HepG2 (cell line): ENCODE results near the gene NT5C3B. TPM values are rescaled to one million over a fixed set of nuclear protein-coding genes. Genes with fewer than 3 reads are reported as not detected.
A peak's percentile ranks its signal among the peaks of the same experiment; 100 is the strongest.

Source experiments
- ARNT ChIP-seq: fragments of 450-650 bp; IDR thresholded peaks from 2 replicates; pipeline ENCODE4 v1.6.1; 2017
- CENPT ChIP-seq: sonication (generic); formaldehyde crosslinking; IDR thresholded peaks from 2 replicates; pipeline ENCODE4 v1.8.0; 2022; ENCODE audit warnings: low read depth, mild to moderate bottlenecking, moderate library complexity, missing genetic modification reagents
- EED ChIP-seq: sonication (generic); formaldehyde crosslinking; IDR thresholded peaks from 2 replicates; pipeline ENCODE4 v1.5.0; 2020; ENCODE audit warnings: mild to moderate bottlenecking, missing genetic modification reagents
- FOXC1 ChIP-seq: sonication (generic); formaldehyde crosslinking; IDR thresholded peaks from 2 replicates; pipeline ENCODE4 v1.8.0; 2022; ENCODE audit warnings: mild to moderate bottlenecking, missing genetic modification reagents, borderline replicate concordance
- HOXD1 ChIP-seq: sonication (generic); formaldehyde crosslinking; IDR thresholded peaks from 2 replicates; pipeline ENCODE4 v1.5.0; 2020; ENCODE audit warnings: missing genetic modification reagents
- IRF1 ChIP-seq: sonication (generic); formaldehyde crosslinking; IDR thresholded peaks from 2 replicates; pipeline ENCODE4 v1.4.0; 2020; ENCODE audit warnings: low read depth, mild to moderate bottlenecking, missing genetic modification reagents
- IRX3 ChIP-seq: sonication (generic); formaldehyde crosslinking; IDR thresholded peaks from 2 replicates; pipeline ENCODE4 v1.8.1; 2023; ENCODE audit warnings: mild to moderate bottlenecking, low read depth, missing genetic modification reagents, borderline replicate concordance
- KMT2A ChIP-seq: sonication (generic); formaldehyde crosslinking; IDR thresholded peaks from 2 replicates; pipeline ENCODE4 v1.4.0; 2020; ENCODE audit warnings: missing genetic modification reagents
- MAFK ChIP-seq, 2 experiments: IDR thresholded peaks in 1 of 2; conservative IDR thresholded peaks in 1 of 2; 2 replicates each; pipeline ENCODE4 v1.6.1; 2011; ENCODE audit warnings: improper control_type of control experiment in 2 of 2, low read length in 2 of 2
- NFIC ChIP-seq: IDR thresholded peaks from 2 replicates; pipeline ENCODE4 v1.6.1; 2012; ENCODE audit warnings: mild to moderate bottlenecking, low read length, inconsistent platforms
- NR2F6 ChIP-seq, 2 experiments: IDR thresholded peaks; 2 replicates each; pipeline ENCODE4 v1.6.1; 2016; ENCODE audit warnings: antibody characterized with exemption in 1 of 2, mild to moderate bottlenecking in 1 of 2
- PRDM10 ChIP-seq: sonication (generic); formaldehyde crosslinking; IDR thresholded peaks from 2 replicates; pipeline ENCODE4 v1.4.0; 2020; ENCODE audit warnings: low read depth, missing genetic modification reagents
- TIGD3 ChIP-seq: sonication (generic); formaldehyde crosslinking; IDR thresholded peaks from 2 replicates; pipeline ENCODE4 v1.5.1; 2020; ENCODE audit warnings: mild to moderate bottlenecking, missing genetic modification reagents, borderline replicate concordance
- XBP1 ChIP-seq: sonication (generic); formaldehyde crosslinking; IDR thresholded peaks from 2 replicates; pipeline ENCODE4 v1.5.0; 2020; ENCODE audit warnings: missing genetic modification reagents
- ZNF33B ChIP-seq: sonication (generic); formaldehyde crosslinking; IDR thresholded peaks from 2 replicates; pipeline ENCODE4 v1.5.1; 2020; ENCODE audit warnings: mild to moderate bottlenecking, missing genetic modification reagents
- ZNF431 ChIP-seq: sonication (generic); formaldehyde crosslinking; IDR thresholded peaks from 2 replicates; pipeline ENCODE4 v1.9.0; 2022; ENCODE audit warnings: missing genetic modification reagents, low read depth, mild to moderate bottlenecking, borderline replicate concordance
- ZNF558 ChIP-seq: sonication (generic); formaldehyde crosslinking; IDR thresholded peaks from 2 replicates; pipeline ENCODE4 v1.9.0; 2022; ENCODE audit warnings: mild to moderate bottlenecking, missing genetic modification reagents, borderline replicate concordance
- polyA plus RNA-seq, 8 experiments: library from polyadenylated mRNA; depleted of rRNA in 3 of 8; stranded (reverse) in 7 of 8; unstranded in 1 of 8; fragments of >200 nt; fragmentation: Illumina TruSeq in 4 of 8; extraction: Trizol in 4 of 8; gene quantifications; 2 replicates each; pipeline versions ENCODE4 v1.2.1 to v1.2.3, GENCODE V29; 2011 to 2016; ENCODE audit warnings: low read depth in 4 of 8, missing spikeins in 1 of 8, mixed read lengths in 1 of 8; ENCODE audit not compliant: insufficient read depth in 1 of 8
- total RNA-seq, 5 experiments: library from RNA; depleted of rRNA; stranded (reverse); fragments of >200 nt; fragmentation: Illumina TruSeq; extraction: Trizol; gene quantifications; 2 replicates each; pipeline ENCODE4 v1.2.3, GENCODE V29; 2016; ENCODE audit warnings: low read depth in 1 of 5
- TF ChIP-seq, protein P1 (sequence below), 2 experiments: sonication (generic) in 1 of 2; formaldehyde crosslinking in 1 of 2; IDR thresholded peaks; 2 replicates each; pipeline versions ENCODE4 v1.4.0 to v1.6.1; 2018 to 2020; ENCODE audit warnings: missing genetic modification reagents in 2 of 2, borderline replicate concordance in 1 of 2, low read depth in 1 of 2, mild to moderate bottlenecking in 1 of 2, missing biosample characterization in 1 of 2
- TF ChIP-seq, protein P2 (sequence below): sonication (generic); formaldehyde crosslinking; IDR thresholded peaks from 2 replicates; pipeline ENCODE4 v1.9.0; 2022; ENCODE audit warnings: missing genetic modification reagents, mild to moderate bottlenecking, borderline replicate concordance

Gene NT5C3B
- total and polyA plus RNA-seq, 2 of the 13 experiments (the other 11 are each of a cell fraction or from before 2014, with no cell fraction given): 104 to 126 TPM

- TF ChIP-seq IRF1 (CRISPR knock-in tag): no peak
- TF ChIP-seq IRX3 (CRISPR knock-in tag): no peak
- no peak for TF ChIP-seq ZNF558
- peak; percentile 56 for TF ChIP-seq PRDM10 (CRISPR knock-in tag)
- TF ChIP-seq ZNF33B (CRISPR knock-in tag): peak; percentile 75; the same call in 1 of the 2 replicates
- no peak for TF ChIP-seq EED
- no peak for TF ChIP-seq MAFK (conservative IDR thresholded peaks at IDR 0.05 in 1 of 2, IDR thresholded peaks at IDR 0.05 in 1 of 2; ENCODE audit: low read length in 2 of 2)
- no peak for TF ChIP-seq ZNF431 (CRISPR knock-in tag)
- 0 out of 2 replicates have a peak, but pooled peaks have one; percentile 59 for TF ChIP-seq NFIC
- TF ChIP-seq TIGD3 (CRISPR knock-in tag): no peak
- no peak for TF ChIP-seq XBP1
- TF ChIP-seq NR2F6 (IDR thresholded peaks at IDR 0.05): peak; percentile 68
- TF ChIP-seq NR2F6 (CRISPR knock-in tag; IDR thresholded peaks at IDR 0.05): peak; percentile 42; the same call in 1 of the 2 replicates
- TF ChIP-seq FOXC1: peak; percentile 60; the same call in 1 of the 2 replicates
- no peak for TF ChIP-seq ARNT
- TF ChIP-seq HOXD1 (CRISPR knock-in tag): 0 out of 2 replicates have a peak, but pooled peaks have one; percentile 39
- TF ChIP-seq, protein P1, sequence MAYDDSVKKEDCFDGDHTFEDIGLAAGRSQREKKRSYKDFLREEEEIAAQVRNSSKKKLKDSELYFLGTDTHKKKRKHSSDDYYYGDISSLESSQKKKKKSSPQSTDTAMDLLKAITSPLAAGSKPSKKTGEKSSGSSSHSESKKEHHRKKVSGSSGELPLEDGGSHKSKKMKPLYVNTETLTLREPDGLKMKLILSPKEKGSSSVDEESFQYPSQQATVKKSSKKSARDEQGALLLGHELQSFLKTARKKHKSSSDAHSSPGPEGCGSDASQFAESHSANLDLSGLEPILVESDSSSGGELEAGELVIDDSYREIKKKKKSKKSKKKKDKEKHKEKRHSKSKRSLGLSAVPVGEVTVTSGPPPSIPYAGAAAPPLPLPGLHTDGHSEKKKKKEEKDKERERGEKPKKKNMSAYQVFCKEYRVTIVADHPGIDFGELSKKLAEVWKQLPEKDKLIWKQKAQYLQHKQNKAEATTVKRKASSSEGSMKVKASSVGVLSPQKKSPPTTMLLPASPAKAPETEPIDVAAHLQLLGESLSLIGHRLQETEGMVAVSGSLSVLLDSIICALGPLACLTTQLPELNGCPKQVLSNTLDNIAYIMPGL (CRISPR knock-in tag; IDR thresholded peaks at IDR 0.05; ENCODE audit: borderline replicate concordance in 1 of 2, low read depth in 1 of 2): peak in 1 of 2 experiments; percentile 65; a peak in 2 of 4 replicates
- no peak for TF ChIP-seq CENPT (CRISPR knock-in tag)
- TF ChIP-seq, protein P2, sequence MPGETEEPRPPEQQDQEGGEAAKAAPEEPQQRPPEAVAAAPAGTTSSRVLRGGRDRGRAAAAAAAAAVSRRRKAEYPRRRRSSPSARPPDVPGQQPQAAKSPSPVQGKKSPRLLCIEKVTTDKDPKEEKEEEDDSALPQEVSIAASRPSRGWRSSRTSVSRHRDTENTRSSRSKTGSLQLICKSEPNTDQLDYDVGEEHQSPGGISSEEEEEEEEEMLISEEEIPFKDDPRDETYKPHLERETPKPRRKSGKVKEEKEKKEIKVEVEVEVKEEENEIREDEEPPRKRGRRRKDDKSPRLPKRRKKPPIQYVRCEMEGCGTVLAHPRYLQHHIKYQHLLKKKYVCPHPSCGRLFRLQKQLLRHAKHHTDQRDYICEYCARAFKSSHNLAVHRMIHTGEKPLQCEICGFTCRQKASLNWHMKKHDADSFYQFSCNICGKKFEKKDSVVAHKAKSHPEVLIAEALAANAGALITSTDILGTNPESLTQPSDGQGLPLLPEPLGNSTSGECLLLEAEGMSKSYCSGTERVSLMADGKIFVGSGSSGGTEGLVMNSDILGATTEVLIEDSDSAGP (CRISPR knock-in tag): no peak; the same call in 1 of the 2 replicates
- TF ChIP-seq KMT2A (CRISPR knock-in tag): 0 out of 2 replicates have a peak, but pooled peaks have one; percentile 64
These were observed 58.4 kb downstream of the NT5C3B start (continued) for GRCh38 chr17:41777574-41778188.
